Activated T-cell treated with anti-CD3 and anti-CD28 coated beads, Interleukin-2, amount 50 U/mL, for 1 hour (primary cell): ENCODE data around the gene NPR2.
A peak's percentile ranks its signal among the peaks of the same experiment; 100 is the strongest.

Experiments
- DNase-seq: peaks from one replicate; pipeline ENCODE4 v3.0.0-alpha.2; 2020

NPR2 gene

GRCh38 chr9:35791297-35791921, at the start of gene NPR2:
TSS of gene NPR2 (plus strand) at chr9:35791591. CDS start at chr9:35792409, 818 bp downstream.
- DNase-seq = no peak

- no peak for DNase-seq
These were observed 49.7 kb upstream of the NPR2 start for GRCh38 chr9:35741740-35742139.

GRCh38 chr9:35743452-35743851, 47.9 kb upstream of the NPR2 start:
- DNase-seq = no peak

GRCh38 chr9:35743880-35744518, 47.4 kb upstream of the NPR2 start:
- DNase-seq = no peak

GRCh38 chr9:35745569-35745968, 45.8 kb upstream of the NPR2 start:
- no peak for DNase-seq

GRCh38 chr9:35746583-35746982, 44.8 kb upstream of the NPR2 start:
- no peak for DNase-seq

- DNase-seq = no peak
These were observed 43.0 kb upstream of the NPR2 start for GRCh38 chr9:35748242-35748857.

GRCh38 chr9:35748858-35749514, 42.4 kb upstream of the NPR2 start, which contains the start of the genes GBA2 and RGP1:
TSS of gene GBA2 (minus strand) at chr9:35749228. CDS start at chr9:35748704, 524 bp downstream.
TSS of gene RGP1 (plus strand) at chr9:35749287. CDS start at chr9:35749756, 469 bp downstream.
- peak; percentile 72 for DNase-seq

GRCh38 chr9:35749515-35750255, 41.7 kb upstream of the NPR2 start:
- DNase-seq = peak; percentile 56

- no peak for DNase-seq
These were observed 41.2 kb upstream of the NPR2 start for GRCh38 chr9:35750256-35750531.

GRCh38 chr9:35753466-35753865, 37.9 kb upstream of the NPR2 start:
- DNase-seq = no peak

GRCh38 chr9:35754264-35754663, 37.1 kb upstream of the NPR2 start, which contains the start of gene MSMP:
TSS of gene MSMP (minus strand) at chr9:35754276. CDS start at chr9:35754129, 147 bp downstream.
- DNase-seq = no peak

GRCh38 chr9:35755071-35755470, 36.3 kb upstream of the NPR2 start:
- no peak for DNase-seq

- DNase-seq = peak; percentile 79
These were observed 34.8 kb upstream of the NPR2 start for GRCh38 chr9:35756275-35757225.

- DNase-seq = no peak
These were observed 34.0 kb upstream of the NPR2 start for GRCh38 chr9:35757226-35757891.

- no peak for DNase-seq
These were observed 33.5 kb upstream of the NPR2 start for GRCh38 chr9:35757892-35758275.

- no peak for DNase-seq
These were observed 32.8 kb upstream of the NPR2 start for GRCh38 chr9:35758475-35759050.

- no peak for DNase-seq
These were observed 31.6 kb upstream of the NPR2 start for GRCh38 chr9:35759795-35760194.

GRCh38 chr9:35760651-35761050, 30.7 kb upstream of the NPR2 start:
- DNase-seq = no peak

GRCh38 chr9:35763181-35763580, 28.2 kb upstream of the NPR2 start:
- DNase-seq = no peak

GRCh38 chr9:35763803-35764202, 27.6 kb upstream of the NPR2 start:
- no peak for DNase-seq
